GM21723 (cell line): ENCODE data around the gene KRT39.
"Not testable (repeated sequence)": the region's sequence is repeated elsewhere in the genome, so short reads cannot be mapped to it uniquely, and the experiment has no call there.

Experiments
- ATAC-seq: cut with Tn5 transposase; IDR thresholded peaks from one replicate; pipeline ENCODE4 v1.9.1; 2021; ENCODE audit warnings: mild to moderate bottlenecking, moderate library complexity; ENCODE audit not compliant: unreplicated experiment

The KRT39 gene

GRCh38 chr17:40966848-40967247 lies at the start of gene KRT39:
TSS of gene KRT39 (minus strand) at chr17:40966948. CDS start at chr17:40966856, 92 bp downstream.
- no peak for ATAC-seq

GRCh38 chr17:41015454-41015853 lies 48.7 kb upstream of the KRT39 start:
- no peak for ATAC-seq

DNA sequence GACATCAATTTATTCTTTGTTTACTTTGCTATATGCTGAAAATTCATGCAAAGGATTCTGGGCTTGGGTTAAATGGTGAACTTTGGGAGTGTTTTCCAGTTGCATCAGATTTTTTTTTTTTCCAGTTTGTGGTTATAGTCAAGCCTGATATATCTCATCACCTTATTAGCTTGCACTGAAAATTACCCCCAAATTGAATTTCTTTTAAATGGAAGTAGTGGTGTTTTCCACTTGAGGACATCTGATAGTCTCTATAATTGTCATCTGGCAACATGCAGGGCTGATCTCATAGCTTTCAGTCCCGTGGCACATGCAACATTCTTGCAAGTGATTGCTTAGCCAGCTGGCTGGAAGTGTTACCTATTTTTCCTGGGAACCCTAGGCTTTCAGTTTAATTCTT lies 46.9 kb upstream of the KRT39 start:
- no peak for ATAC-seq

DNA sequence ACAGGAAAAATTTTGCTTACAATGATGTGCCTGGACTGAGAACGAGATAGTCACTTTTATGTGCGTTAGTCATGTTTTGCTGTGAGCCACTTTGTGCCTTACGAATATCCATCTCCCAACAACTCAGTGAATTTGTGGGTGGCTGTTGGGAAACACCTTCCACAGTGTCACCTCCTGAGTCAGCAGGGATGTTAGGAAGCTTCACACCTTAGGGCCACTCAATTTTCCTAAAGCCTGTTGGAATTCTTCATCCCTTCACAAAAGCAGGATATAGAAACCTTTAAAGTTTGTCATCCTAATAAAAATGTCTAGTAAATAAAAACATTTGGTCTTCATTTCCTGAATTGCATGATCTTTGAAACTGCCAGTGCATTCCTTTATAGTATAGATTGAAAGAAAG lies 46.4 kb upstream of the KRT39 start:
- no peak for ATAC-seq

- no peak for ATAC-seq
These were observed 45.8 kb upstream of the KRT39 start for GRCh38 chr17:41012326-41013120.

- ATAC-seq: no peak
These were observed 43.7 kb upstream of the KRT39 start for GRCh38 chr17:41010441-41010840.

- ATAC-seq: no peak
These were observed 43.2 kb upstream of the KRT39 start for GRCh38 chr17:41009936-41010335.

- ATAC-seq: no peak
These were observed 42.6 kb upstream of the KRT39 start for GRCh38 chr17:41009301-41009760.

DNA sequence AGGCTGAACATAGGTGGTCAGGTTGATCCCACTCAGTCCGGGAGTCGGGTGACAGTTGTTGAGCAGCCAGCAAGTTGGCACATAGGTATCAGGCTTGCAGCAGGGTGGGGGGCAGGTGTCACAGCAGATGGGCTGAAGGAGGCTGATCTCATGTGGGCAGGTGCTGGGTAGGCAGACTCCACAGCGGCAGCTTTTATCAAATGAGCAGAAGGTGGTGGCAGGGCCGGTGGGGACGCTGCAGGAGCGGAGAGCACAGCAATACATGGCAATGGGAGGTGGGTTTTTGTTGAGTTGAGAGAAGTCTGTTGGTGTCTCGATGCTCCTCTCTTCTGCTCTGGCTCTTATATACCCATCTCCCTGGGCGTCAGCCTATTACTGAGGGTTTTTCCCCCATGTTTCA lies 42.1 kb upstream of the KRT39 start, which contains the start of gene KRTAP3-1:
Gene KRTAP3-1 (minus strand): TSS at position 318 of the 400 bp plus-strand sequence. CDS start 54 bp downstream, at position 264.
- ATAC-seq: no peak

DNA sequence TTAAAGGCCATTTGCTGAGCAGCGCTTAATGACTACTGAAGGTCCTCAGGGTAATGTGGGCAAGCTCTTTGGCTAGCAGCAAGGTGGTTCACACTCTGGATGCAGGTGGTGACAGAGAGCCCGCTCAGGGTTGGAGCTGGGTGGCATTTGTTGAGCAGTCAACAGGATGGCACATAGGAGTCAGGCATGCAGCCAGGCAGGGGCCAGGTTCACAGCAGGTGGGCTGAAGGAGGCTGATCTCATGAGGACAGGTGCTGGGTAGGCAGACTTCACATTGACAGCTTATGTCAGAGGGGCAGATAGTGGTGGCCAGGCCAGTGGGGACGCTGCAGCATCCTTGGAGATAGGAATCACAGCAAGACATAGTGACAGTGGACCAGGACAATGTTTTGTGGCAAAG lies 37.6 kb upstream of the KRT39 start:
- no peak for ATAC-seq

DNA sequence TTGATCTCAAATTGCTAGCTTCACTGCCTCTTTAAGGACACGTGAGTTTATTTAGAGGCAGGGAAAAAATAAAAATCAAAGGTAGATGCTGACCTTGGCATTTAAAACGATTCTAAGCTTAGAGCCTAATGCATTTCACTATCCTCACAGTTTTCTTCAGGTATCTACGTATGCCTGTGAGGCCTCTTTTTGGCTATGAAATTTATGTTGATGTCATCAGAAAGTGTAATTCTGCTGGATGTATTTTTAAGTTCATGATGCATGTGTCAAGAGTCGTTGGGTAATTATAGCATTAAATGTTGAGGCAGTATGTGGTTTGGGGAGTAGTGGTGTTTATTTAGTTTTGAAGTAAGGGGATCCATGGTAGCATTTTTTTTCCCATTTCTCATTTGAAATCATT lies 37.2 kb upstream of the KRT39 start:
- ATAC-seq: no peak

- no peak for ATAC-seq
These were observed 36.1 kb upstream of the KRT39 start for GRCh38 chr17:41002814-41003213.

DNA sequence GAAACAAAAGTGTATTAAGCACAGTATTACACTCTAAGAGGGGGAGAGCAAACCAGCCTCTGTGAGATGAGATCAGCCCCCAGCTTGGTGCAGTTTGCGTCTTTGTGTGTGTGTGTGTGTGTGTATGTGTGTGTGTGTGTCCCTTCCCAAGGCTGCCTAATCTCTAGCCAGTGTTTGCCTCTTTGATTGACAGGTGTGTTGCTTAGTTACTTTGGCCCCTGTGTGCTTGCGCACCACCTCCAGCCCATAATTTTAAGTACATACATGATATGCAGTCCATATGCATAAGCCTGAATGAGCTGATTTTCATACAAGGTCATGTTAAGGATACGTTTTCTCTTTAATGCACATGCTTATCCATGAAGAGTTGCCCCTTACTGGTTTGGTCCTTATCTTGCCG lies 35.0 kb upstream of the KRT39 start:
- no peak for ATAC-seq

DNA sequence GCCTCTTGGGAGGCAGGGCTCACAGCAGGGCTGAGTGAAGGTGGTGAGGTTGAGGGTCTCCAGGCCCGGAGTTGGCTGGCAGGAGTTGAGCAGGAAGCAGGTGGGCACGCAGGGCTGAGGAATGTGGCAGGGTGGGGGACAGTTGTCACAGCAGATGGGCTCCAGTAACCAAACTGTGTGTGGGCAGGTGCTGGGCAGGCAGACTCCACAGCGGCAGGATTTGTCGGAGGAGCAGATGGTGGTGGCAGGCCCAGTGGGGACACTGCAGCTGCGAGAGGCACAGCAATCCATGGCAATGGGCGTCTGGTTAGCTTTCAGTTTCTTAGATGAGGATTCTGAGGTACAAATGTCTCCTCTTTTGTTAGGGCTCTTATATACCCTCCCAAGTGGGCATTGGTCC lies 32.8 kb upstream of the KRT39 start, which contains the start of gene KRTAP3-2:
Gene KRTAP3-2 (minus strand): TSS at position 344 of the 400 bp plus-strand sequence. CDS start 53 bp downstream, at position 291.
- ATAC-seq: not testable (repeated sequence)

- no peak for ATAC-seq
These were observed 30.6 kb upstream of the KRT39 start for GRCh38 chr17:40997361-40997760.

- no peak for ATAC-seq
These were observed 30.1 kb upstream of the KRT39 start for GRCh38 chr17:40996829-40997228.

DNA sequence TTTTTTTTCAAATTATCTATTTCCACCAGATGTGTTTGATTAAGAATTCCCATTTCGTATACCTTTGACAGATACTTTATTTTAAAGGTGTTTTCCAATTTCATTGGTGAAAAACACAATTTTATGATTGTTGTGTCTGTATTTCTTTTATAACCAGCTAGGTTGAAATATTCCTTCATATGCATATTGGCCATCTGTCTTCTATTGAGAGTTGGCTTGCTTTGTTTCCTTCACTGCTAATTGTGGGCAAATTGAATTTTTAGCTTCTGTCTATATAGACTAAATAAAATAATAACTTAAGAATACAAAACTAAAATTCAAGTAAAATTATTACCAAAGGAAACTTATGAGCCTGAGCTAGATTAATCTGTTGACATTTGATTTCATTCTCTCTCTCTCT lies 28.4 kb upstream of the KRT39 start:
- no peak for ATAC-seq

DNA sequence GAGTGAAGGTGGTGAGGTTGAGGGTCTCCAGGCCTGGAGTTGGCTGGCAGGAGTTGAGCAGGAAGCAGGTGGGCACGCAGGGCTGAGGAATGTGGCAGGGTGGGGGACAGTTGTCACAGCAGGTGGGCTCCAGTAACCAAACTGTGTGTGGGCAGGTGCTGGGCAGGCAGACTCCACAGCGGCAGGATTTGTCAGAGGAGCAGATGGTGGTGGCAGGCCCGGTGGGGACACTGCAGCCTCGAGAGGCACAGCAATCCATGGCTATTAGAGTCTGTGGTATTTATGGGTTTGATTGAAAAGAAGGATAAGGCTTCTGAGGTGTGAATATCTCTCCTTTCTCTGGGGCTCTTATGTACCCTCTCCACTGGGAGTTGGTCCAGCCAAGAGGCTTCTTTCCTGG lies 27.1 kb upstream of the KRT39 start, which contains the start of gene KRTAP3-3:
Gene KRTAP3-3 (minus strand): TSS at position 326 of the 400 bp plus-strand sequence. CDS start 67 bp downstream, at position 259.
- no peak for ATAC-seq

DNA sequence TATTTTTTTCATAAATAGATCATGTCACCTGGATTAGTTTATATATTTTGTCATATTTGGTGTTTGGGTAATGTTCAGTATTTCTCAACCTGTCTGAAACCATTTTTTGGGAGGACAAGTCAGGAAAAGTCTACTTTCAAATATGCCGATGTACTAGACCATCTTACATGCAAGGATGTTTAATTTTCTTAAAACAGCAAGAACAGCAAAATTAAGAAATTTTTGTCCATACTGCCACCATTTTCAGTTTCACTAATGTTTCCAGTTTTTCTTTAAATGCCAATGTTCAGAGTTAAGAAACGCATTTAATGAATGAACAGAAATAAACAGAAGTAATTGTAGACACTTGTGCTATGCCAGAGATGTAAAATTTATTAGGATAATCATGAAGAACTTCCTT lies 26.3 kb upstream of the KRT39 start:
- ATAC-seq: no peak

DNA sequence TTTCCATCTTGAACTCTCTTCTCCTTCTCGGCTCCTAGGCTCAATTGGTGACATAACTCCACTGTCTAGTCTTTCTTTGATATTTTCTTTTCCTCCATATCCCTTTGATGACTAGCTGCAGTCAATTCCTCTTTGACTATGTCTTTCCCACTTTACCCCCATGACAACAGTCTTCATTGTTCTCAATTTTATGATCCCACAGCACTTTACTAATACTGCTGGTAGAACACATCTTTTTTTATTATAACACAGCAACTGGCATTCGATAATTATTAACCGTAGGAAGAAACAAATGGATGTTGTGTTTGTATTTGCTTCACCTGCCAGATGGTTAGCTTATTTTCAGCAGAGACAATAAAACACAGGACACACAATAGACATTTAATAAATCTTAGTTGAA lies 25.9 kb upstream of the KRT39 start:
- ATAC-seq: no peak

DNA sequence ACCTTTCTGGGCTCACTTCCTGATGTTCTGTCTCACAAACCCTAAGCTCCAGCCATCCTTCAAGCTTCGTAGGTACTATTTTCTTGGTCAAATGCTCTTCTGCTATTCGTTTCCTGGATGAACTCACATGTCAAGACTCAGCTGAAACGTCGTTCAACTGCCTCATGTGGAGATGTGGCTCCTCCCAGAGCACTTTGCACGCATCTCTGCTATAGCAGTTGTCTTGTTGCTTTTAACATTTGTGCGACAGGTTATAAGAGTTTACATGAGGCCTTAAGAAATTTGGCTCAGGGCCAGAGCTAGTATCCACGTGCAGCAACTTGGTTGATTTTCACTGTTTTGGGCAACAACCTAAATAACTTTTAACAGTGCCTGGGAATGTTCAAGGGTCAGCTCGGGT lies 20.2 kb upstream of the KRT39 start:
- no peak for ATAC-seq

- no peak for ATAC-seq
These were observed 17.5 kb upstream of the KRT39 start, which contains the start of gene KRT40 for GRCh38 chr17:40984226-40984625. TSS of gene KRT40 (minus strand) at chr17:40984326. CDS start at chr17:40984273, 53 bp downstream.
